ENCODE data around the gene ARHGEF11. TPM values are rescaled to one million over a fixed set of nuclear protein-coding genes. Genes with fewer than 3 reads are reported as not detected.

Gene ARHGEF11
- total RNA-seq, 1 experiment from 2014 or later: 29.4 TPM

- Histone ChIP-seq H3K4me1 (replicated peaks) (peaks cover 20% of the 10 kb centered on the region), H3K36me3 (no peaks in the 10 kb centered on the region; the same call in 1 of the 2 replicates), H3K27ac (no peak overlapping the region), H3K27me3 (replicated peaks) (no peaks in the 10 kb centered on the region), H3K4me3 (no peak overlapping the region), H3K9me3 (replicated peaks) (no peaks in the 10 kb centered on the region; the same call in 1 of the 2 replicates)
- DNase-seq (ENCODE audit: low read depth in 1 of 2, low spot score in 2 of 2): no peak
Observed at GRCh38 chr1:157004806-157005205, 40.7 kb downstream of the ARHGEF11 start.

GRCh38 chr1:157004327-157004726 lies 41.2 kb downstream of the ARHGEF11 start:
- H3K36me3 ChIP-seq: no peaks in the 10 kb centered on the region; the same call in 1 of the 2 replicates
- H3K4me1 ChIP-seq (replicated peaks): peaks cover 19% of the 10 kb centered on the region
- no peaks in the 10 kb centered on the region for H3K27me3 ChIP-seq (replicated peaks)
- DNase-seq (ENCODE audit: low read depth in 1 of 2, low spot score in 2 of 2): no peak
- H3K27ac ChIP-seq: no peak overlapping the region
- H3K9me3 ChIP-seq (replicated peaks): no peaks in the 10 kb centered on the region; the same call in 1 of the 2 replicates
- H3K4me3 ChIP-seq: no peak overlapping the region

- no peak overlapping the region for H3K27ac ChIP-seq
Observed at GRCh38 chr1:157001304-157001703, 44.2 kb downstream of the ARHGEF11 start.

GRCh38 chr1:157000686-157001085 lies 44.9 kb downstream of the ARHGEF11 start:
- no peaks in the 10 kb centered on the region for H3K36me3 ChIP-seq

More at GRCh38 chr1:157001304-157001703, 44.2 kb downstream of the ARHGEF11 start:
- no peak for DNase-seq (ENCODE audit: low read depth in 1 of 2, low spot score in 2 of 2)
- no peak overlapping the region for H3K4me3 ChIP-seq
- H3K27me3 ChIP-seq (replicated peaks): no peaks in the 10 kb centered on the region
- H3K36me3 ChIP-seq: no peaks in the 10 kb centered on the region
- no peaks in the 10 kb centered on the region; the same call in 1 of the 2 replicates for H3K9me3 ChIP-seq (replicated peaks)
- no peaks in the 10 kb centered on the region for H3K4me1 ChIP-seq (replicated peaks)

GRCh38 chr1:156999596-157000320 lies 45.8 kb downstream of the ARHGEF11 start:
- Histone ChIP-seq H3K4me3 (no peak overlapping the region), H3K4me1 (replicated peaks) (no peaks in the 10 kb centered on the region), H3K27me3 (replicated peaks) (no peaks in the 10 kb centered on the region), H3K9me3 (replicated peaks) (no peaks in the 10 kb centered on the region; the same call in 1 of the 2 replicates), H3K27ac (no peak overlapping the region), H3K36me3 (no peaks in the 10 kb centered on the region)
- DNase-seq (ENCODE audit: low read depth in 1 of 2, low spot score in 2 of 2): no peak

More at GRCh38 chr1:157000686-157001085, 44.9 kb downstream of the ARHGEF11 start:
- no peak overlapping the region for H3K27ac ChIP-seq
- H3K4me1 ChIP-seq (replicated peaks): no peaks in the 10 kb centered on the region
- no peaks in the 10 kb centered on the region for H3K27me3 ChIP-seq (replicated peaks)
- DNase-seq (ENCODE audit: low read depth in 1 of 2, low spot score in 2 of 2): no peak
- no peak overlapping the region for H3K4me3 ChIP-seq
- no peaks in the 10 kb centered on the region; the same call in 1 of the 2 replicates for H3K9me3 ChIP-seq (replicated peaks)

DNA sequence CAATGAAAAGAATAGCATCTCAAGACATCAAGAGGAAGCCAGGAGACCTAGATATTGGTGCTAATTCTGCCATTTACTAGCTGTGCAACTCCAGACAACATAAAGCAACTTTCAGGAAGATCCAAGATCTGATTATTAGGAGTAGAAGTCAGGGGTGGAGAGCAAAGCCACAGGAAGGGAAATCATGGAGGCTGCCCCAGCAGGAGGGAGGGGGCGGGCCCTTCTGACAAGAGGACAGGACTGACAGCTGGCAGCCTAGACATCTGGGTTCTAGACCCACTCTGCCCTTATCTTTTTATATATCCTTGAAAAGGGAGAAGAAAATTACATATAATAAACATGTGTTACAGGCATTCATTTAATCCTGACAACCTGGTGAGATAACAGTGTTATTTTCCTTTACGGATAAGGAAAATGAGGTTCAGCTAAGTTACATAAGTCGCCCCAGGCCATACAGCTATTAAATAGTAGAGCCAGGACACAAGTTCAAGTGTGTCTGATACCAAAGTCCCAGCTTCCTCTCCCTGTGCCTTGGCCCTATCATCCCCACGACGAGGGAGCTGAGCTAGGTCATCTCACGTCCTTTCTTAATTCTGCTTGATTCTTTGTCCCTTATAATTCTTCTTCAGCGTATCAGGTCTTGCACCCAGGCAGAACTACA lies 46.6 kb downstream of the ARHGEF11 start:
- no peak for DNase-seq (ENCODE audit: low read depth in 1 of 2, low spot score in 2 of 2)
- no peaks in the 10 kb centered on the region for H3K4me1 ChIP-seq (replicated peaks)
- H3K27ac ChIP-seq: no peak overlapping the region
- no peaks in the 10 kb centered on the region; the same call in 1 of the 2 replicates for H3K9me3 ChIP-seq (replicated peaks)
- H3K36me3 ChIP-seq: no peaks in the 10 kb centered on the region
- no peak overlapping the region for H3K4me3 ChIP-seq
- H3K27me3 ChIP-seq (replicated peaks): no peaks in the 10 kb centered on the region

- no peak overlapping the region for H3K4me3 ChIP-seq
- no peaks in the 10 kb centered on the region for H3K27me3 ChIP-seq (replicated peaks)
- no peaks in the 10 kb centered on the region for H3K4me1 ChIP-seq (replicated peaks)
- no peaks in the 10 kb centered on the region; the same call in 1 of the 2 replicates for H3K9me3 ChIP-seq (replicated peaks)
- DNase-seq (ENCODE audit: low read depth in 1 of 2, low spot score in 2 of 2): no peak
- H3K27ac ChIP-seq: no peak overlapping the region
- no peaks in the 10 kb centered on the region for H3K36me3 ChIP-seq
Observed at GRCh38 chr1:156998301-156998700, 47.2 kb downstream of the ARHGEF11 start.

DNA sequence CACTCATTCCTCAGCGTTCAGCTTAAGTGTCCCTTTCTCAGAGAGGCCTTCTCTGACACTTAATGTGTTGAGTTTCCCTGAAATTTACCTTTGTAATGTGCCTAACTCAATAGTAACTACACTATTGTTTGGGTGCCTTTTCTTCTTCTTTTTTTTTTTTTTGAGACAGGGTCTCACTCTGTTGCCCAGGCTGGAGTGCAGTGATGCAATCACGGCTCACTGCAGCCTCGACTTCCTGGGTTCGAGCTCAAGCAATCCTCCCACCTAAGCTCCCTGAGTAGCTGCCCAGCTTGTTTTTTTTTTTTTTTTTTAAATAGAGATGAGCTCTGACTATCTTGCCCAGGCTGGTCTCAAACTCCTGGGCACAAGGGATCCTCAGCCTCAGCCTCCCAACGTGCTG lies 50.1 kb downstream of the ARHGEF11 start:
- no peaks in the 10 kb centered on the region for H3K4me1 ChIP-seq (replicated peaks)
- no peaks in the 10 kb centered on the region for H3K27me3 ChIP-seq (replicated peaks)
- DNase-seq (ENCODE audit: low read depth in 1 of 2, low spot score in 2 of 2): no peak
- H3K9me3 ChIP-seq (replicated peaks): no peaks in the 10 kb centered on the region; the same call in 1 of the 2 replicates
- no peak overlapping the region for H3K27ac ChIP-seq
- H3K4me3 ChIP-seq: no peak overlapping the region
- 0 out of 2 replicates have a peak, but pooled peaks cover 4% of the 10 kb centered on the region for H3K36me3 ChIP-seq

- Histone ChIP-seq H3K9me3 (replicated peaks) (no peaks in the 10 kb centered on the region), H3K4me1 (replicated peaks) (no peaks in the 10 kb centered on the region), H3K27ac (no peak overlapping the region), H3K36me3 (0 out of 2 replicates have a peak, but pooled peaks cover 4% of the 10 kb centered on the region), H3K27me3 (replicated peaks) (no peaks in the 10 kb centered on the region), H3K4me3 (no peak overlapping the region)
- no peak for DNase-seq (ENCODE audit: low read depth in 1 of 2, low spot score in 2 of 2)
Observed at GRCh38 chr1:156994277-156994676, 51.3 kb downstream of the ARHGEF11 start.

GRCh38 chr1:156993426-156994147 lies 52.0 kb downstream of the ARHGEF11 start:
- no peaks in the 10 kb centered on the region for H3K4me1 ChIP-seq (replicated peaks)
- H3K4me3 ChIP-seq: no peak overlapping the region
- 0 out of 2 replicates have a peak, but pooled peaks cover 4% of the 10 kb centered on the region for H3K36me3 ChIP-seq
- H3K27ac ChIP-seq: no peak overlapping the region
- DNase-seq (ENCODE audit: low read depth in 1 of 2, low spot score in 2 of 2): no peak
- no peaks in the 10 kb centered on the region for H3K27me3 ChIP-seq (replicated peaks)
- no peaks in the 10 kb centered on the region for H3K9me3 ChIP-seq (replicated peaks)

DNA sequence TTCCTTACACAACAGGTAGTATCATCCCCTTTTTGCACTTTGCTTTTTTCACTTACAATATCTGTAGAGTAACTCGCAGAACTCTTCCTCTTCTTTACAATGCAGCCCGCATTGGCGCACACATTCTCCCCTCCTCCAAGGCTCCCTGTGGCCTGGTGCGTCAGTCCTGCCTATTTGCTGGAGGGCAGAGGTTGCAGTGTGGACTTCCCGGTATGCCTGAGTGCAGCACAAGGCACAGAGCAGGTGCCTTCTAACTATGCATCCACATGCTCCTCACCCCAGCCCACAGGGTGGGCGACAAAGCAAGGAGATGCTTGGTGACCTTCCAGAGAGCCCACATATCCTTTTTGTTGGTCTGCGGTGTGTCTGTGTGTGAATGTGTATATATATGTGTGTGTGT lies 53.3 kb downstream of the ARHGEF11 start:
- Histone ChIP-seq H3K9me3 (replicated peaks) (no peaks in the 10 kb centered on the region), H3K27ac (no peak overlapping the region), H3K4me3 (no peak overlapping the region), H3K27me3 (replicated peaks) (no peaks in the 10 kb centered on the region), H3K36me3 (0 out of 2 replicates have a peak, but pooled peaks cover 4% of the 10 kb centered on the region), H3K4me1 (replicated peaks) (no peaks in the 10 kb centered on the region)
- DNase-seq (ENCODE audit: low read depth in 1 of 2, low spot score in 2 of 2): no peak

- Histone ChIP-seq H3K36me3 (peaks cover 34% of the 10 kb centered on the region), H3K27me3 (replicated peaks) (no peaks in the 10 kb centered on the region), H3K27ac (no peak overlapping the region), H3K4me3 (no peak overlapping the region), H3K4me1 (replicated peaks) (no peaks in the 10 kb centered on the region), H3K9me3 (replicated peaks) (no peaks in the 10 kb centered on the region)
- no peak for DNase-seq (ENCODE audit: low read depth in 1 of 2, low spot score in 2 of 2)
Observed at GRCh38 chr1:156987715-156988114, 57.8 kb downstream of the ARHGEF11 start.

DNA sequence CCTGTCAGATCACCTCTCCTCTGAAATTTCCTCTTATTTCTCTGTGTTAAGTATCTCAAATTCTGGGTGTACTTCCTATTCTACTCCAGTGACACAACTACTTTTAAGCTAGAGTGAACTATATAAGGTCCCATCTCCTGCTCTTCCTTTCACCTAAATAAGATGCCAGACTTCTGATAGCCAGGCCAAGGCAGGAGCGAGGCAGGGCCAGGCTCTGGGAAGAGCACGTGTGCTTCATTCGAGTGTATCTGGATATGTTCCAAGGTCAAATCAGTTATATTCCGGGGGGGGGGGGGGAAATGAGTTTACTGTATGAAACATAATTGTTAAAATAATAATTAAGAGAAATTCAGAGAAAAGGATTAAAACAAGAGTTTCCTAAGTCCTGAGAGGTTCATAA lies 65.0 kb downstream of the ARHGEF11 start:
- H3K9me3 ChIP-seq (replicated peaks): no peaks in the 10 kb centered on the region
- no peaks in the 10 kb centered on the region for H3K4me1 ChIP-seq (replicated peaks)
- no peaks in the 10 kb centered on the region for H3K27me3 ChIP-seq (replicated peaks)
- H3K4me3 ChIP-seq: no peak overlapping the region
- no peak for DNase-seq (ENCODE audit: low read depth in 1 of 2, low spot score in 2 of 2)
- H3K27ac ChIP-seq: no peak overlapping the region
- peaks cover 83% of the 10 kb centered on the region for H3K36me3 ChIP-seq

All from SJSA1 (cell line).